Measurements from ENCODE around the gene GPATCH2L. TPM values are rescaled to one million over a fixed set of nuclear protein-coding genes. Genes with fewer than 3 reads are reported as not detected.

The GPATCH2L gene
- polyA plus RNA-seq, 4 donors: 32.8 to 38.9 (median 37.7) TPM

DNA sequence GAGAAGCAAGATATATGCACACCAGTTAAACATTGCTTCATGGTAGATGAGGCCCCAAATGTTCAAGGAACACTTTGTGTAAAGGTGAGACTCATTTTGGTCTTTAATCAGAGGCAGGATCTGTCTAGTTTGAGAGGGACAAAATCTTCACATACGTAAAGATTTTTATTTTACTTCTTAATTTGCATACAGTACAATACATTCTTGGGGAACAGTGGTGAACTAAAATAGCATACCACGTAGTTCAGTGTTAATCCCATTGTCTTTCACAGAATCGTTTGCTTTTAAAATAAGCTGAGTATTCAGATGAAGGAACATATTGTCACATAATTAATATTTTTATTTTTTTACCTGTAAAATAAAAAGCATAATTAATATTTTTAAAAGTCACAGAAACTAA is 43.3 kb downstream of the GPATCH2L start:
- no peak for DNase-seq (ENCODE audit: low read depth in 4 of 4, low spot score in 3 of 4)

- DNase-seq (ENCODE audit: low read depth in 4 of 4, low spot score in 3 of 4): no peak
Observed at GRCh38 chr14:76196980-76197695, 45.4 kb downstream of the GPATCH2L start.

- DNase-seq (ENCODE audit: low read depth in 4 of 4, low spot score in 3 of 4): no peak
Observed at GRCh38 chr14:76201162-76201561, 49.4 kb downstream of the GPATCH2L start.

GRCh38 chr14:76203086-76204001 is 51.6 kb downstream of the GPATCH2L start:
- DNase-seq (ENCODE audit: low read depth in 4 of 4, low spot score in 3 of 4): no peak

DNA sequence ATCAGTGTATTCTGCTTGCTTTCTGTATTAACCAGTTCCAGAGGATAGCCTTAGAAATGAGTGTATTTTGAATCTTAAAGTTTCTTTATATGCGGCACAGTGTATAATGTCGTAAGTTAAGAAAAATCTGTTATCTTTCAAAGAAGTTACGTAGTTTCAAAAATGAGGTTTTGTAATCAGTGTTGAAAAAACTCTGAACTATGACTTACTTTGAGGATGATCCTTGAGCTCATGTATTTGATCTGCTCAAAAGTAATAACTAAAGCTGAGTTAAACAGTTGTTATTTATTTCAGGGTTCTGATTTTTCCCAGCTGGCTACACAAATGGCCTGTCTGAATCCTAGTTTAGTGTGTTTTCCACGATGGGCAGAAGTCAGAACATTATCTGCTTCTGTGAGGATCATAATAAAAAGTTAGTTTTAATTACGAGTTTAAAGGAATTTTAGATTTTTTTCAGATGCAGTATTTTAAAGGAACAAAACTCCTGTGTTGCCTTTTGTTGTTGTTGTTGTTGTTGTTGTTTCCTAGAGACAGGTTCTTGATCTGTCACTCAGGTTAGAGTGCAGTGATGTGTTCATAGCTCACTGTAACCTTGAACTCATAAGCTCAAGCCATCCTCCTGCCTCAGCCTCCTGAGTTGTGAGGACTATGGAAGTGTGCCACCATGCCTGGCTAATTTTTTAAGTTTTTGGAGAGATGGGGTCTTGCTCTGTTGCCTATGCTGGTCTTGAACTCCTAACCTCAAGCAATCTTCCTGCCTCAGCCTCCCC is 52.9 kb downstream of the GPATCH2L start:
- DNase-seq (ENCODE audit: low read depth in 4 of 4, low spot score in 3 of 4): no peak

- DNase-seq (ENCODE audit: low read depth in 4 of 4, low spot score in 3 of 4): no peak
Observed at GRCh38 chr14:76205708-76206107, 54.0 kb downstream of the GPATCH2L start.

DNA sequence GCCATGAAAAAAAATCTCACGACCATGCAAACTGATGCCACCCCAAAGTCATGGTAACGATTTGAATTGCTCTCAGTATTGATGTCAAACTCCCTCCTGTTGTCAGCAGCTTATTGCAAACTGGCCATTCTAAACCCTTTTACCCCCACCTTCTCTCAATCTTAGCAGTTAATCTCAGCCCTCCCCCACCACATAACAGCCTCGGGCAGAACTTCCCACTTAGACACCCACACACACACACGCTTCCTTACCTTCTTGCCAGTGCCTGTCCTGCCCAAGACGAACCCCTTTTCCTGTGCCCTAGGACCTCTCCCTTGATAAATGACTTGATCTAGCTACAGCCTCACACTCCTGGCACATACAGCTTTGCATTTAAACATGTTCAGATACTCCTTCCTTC is 56.6 kb downstream of the GPATCH2L start:
- no peak for DNase-seq (ENCODE audit: low read depth in 4 of 4, low spot score in 3 of 4)

GRCh38 chr14:76212242-76212641 is 60.5 kb downstream of the GPATCH2L start:
- no peak for DNase-seq (ENCODE audit: low read depth in 4 of 4, low spot score in 3 of 4)

GRCh38 chr14:76217179-76217578 is 65.5 kb downstream of the GPATCH2L start:
- no peak for DNase-seq (ENCODE audit: low read depth in 4 of 4, low spot score in 3 of 4)

- no peak for DNase-seq (ENCODE audit: low read depth in 4 of 4, low spot score in 3 of 4)
Observed at GRCh38 chr14:76218662-76219061, 66.9 kb downstream of the GPATCH2L start.

GRCh38 chr14:76219873-76220272 is 68.2 kb downstream of the GPATCH2L start:
- no peak for DNase-seq (ENCODE audit: low read depth in 4 of 4, low spot score in 3 of 4)

DNA sequence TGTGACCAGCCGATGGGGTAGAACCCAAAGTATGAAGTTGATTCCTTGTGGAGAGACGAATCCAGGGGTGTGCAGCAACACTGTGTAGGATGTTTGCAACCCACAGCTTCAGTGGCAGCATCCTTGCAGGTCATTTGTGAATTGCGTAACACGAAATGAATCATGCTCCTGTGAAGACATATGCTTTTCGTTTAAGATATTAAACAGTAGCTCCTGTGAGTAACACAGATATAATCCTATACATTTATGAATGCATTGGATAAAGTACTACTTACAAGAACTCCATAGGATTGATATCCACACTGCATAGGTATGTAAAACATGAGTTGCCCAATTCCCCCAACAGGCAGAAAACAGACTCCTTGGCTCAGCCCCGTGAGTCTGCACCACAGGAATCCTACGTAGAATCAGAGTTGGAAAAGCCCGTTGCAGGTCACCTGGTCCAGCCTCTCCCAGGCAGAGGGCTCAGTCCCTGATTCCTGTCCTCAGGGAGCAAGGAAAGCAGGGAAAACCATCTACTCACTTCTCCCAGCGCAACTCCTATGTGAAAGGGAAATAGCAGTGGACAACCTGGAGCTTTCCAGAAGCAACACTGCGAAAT is 75.8 kb downstream of the GPATCH2L start:
- DNase-seq (ENCODE audit: low read depth in 4 of 4, low spot score in 3 of 4): no peak

- no peak for DNase-seq (ENCODE audit: low read depth in 4 of 4, low spot score in 3 of 4)
Observed at GRCh38 chr14:76228138-76228537, 76.4 kb downstream of the GPATCH2L start.

DNA sequence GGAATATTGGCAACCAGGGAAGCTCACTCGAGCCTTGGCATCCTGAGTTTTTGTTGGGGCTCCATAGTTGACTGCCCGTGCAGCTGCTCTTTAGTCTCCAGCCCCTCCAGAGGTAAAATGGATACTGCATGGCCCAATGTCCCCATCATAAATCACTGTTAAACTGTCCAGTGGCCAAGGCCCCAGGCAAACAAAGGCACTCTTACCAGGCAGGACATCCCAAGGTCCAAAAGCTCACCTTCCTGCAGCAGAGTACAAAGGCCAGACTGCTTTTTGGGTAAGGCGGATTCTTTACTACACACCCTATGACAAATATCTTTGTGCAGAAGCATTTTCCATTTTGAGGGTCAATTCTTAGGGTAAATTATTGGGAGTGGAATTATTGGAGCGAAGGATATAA is 81.1 kb downstream of the GPATCH2L start:
- DNase-seq (ENCODE audit: low read depth in 4 of 4, low spot score in 3 of 4): no peak

DNA sequence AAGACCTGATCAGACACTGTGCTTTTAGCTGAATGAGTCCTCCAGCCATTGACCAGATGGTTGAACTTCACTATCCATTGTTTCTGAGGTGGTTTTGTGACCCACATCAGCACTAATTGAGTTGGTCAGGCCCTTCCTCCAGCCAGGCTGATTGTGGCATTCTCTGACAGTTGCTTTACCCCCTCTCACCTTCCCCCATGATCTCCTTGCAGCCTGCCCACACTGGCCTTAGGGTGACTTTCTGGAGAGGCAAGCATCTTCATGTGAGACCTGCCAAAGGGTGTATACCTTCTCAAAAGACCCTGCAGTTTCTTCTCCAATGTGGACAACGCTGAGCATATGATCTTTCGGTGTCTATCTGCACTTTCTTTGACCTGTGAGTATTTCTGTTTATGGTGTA is 83.9 kb downstream of the GPATCH2L start:
- DNase-seq (ENCODE audit: low read depth in 4 of 4, low spot score in 3 of 4): no peak

DNA sequence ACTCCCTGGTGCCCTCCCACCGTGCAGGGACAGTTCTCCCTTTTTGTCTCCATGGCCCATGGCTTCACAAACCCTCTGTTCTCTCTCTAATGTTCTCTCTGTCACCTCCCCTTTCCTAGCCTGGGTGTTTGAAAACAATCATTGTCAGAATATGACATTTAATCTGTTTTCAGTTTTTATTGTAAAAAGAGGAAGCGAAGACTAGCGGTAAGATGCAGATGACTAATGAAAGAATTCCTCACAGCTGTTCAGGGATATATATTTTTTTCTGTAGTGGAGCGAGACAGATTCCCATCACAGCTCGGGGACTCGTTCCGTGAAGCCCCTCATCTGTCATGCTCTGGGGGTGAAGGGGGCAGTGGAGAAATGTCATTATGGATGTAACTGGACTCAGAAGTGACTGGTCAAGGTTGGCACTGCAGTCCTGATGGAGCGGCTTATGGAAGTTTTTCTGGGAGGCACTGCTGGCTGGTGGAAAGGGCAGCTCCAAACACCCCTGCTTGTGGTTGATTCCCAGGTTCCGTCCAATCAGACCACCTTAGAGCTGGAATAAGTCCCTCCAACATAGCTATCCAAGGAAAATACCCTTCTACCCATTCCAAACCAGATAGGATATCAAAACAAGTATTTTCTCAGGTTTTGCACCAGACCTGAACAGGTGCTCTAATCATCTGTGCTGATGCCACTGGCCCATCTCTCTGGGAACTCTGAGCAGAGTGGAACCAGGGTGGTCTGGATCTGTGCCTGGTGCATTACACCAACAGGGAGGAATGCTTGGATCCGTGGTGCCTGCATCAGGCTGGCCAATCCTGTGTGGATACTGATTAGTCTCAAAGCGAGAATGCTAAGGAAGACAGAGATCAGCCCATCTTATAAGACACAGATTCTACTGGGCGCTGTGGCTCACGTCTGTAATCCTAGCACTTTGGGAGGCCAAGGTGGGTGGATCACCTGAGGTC is 84.7 kb downstream of the GPATCH2L start:
- no peak for DNase-seq (ENCODE audit: low read depth in 4 of 4, low spot score in 3 of 4)

DNA sequence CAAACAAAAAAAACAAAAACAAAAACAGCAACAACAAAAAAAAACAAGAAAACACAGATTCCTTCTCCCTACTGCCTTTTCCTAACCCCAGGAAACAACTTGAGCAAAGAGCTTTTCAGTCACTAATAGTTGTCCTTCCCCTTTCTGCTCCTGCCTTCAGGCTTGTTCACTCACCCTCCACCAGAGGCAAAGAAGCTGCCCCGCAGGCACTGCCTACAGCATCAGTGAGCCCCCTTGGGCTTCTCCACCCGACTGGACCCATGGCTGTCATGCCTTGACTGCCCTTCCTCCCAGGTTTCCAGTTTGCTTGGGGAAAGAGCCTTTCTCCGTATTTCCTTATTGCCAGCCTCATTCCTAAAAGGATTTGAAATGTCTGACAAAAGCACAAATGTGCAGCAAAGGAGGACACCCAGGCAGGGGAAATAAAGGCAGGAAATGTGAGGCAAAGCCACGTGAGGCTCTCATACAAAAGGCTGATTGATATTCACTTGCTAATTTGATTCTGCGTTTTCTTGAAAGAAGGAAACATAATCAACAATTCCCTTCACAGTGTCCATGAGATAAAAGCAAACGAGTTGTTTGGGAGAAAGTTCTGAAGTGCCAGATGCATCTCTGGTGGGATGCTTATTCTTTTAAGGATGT is 85.7 kb downstream of the GPATCH2L start:
- no peak for DNase-seq (ENCODE audit: low read depth in 4 of 4, low spot score in 3 of 4)

GRCh38 chr14:76245097-76245496 is 93.4 kb downstream of the GPATCH2L start:
- DNase-seq (ENCODE audit: low read depth in 4 of 4, low spot score in 3 of 4): no peak

DNA sequence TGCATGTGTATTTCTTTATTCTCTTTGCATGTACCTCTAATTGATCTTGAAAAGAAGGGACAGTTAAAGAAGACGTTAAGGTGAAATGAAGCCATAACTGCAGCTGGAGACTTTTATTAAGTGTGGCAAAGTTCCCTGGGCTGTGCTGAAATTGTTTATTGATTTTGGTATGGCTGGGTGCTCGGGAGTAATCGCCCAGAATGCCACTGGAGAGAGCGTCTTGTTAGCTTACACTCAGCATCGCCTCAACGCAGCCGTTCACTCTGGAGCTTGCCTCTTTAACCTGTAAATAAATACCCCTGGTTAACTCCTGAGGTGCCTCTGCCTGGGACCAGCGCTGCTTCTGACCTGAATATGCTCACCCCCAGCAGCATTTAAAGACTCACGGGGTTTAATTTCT is 98.6 kb downstream of the GPATCH2L start:
- DNase-seq (ENCODE audit: low read depth in 4 of 4, low spot score in 3 of 4): no peak
